Inferior parietal cortex (tissue), 1 donor: Measurements from ENCODE around the gene VPS26C.
A peak's percentile ranks its signal among the peaks of the same experiment; 100 is the strongest.
"Not testable (repeated sequence)": the region's sequence is repeated elsewhere in the genome, so short reads cannot be mapped to it uniquely, and the experiment has no call there.

Source experiments
- DNase-seq: peaks from one replicate; pipeline ENCODE4 v3.0.0-alpha.2; 2016; ENCODE audit errors: extremely low spot score

Gene VPS26C

GRCh38 chr21:37267269-37268185 is at the start of gene VPS26C:
TSS of gene VPS26C (minus strand) at chr21:37267334. CDS start at chr21:37267294, 40 bp downstream.
- peak; percentile 98 for DNase-seq

- DNase-seq: not testable (repeated sequence)
Measured at GRCh38 chr21:37316072-37316471, 48.9 kb upstream of the VPS26C start.

- DNase-seq: peak; percentile 5
Measured at GRCh38 chr21:37300114-37300751, 33.1 kb upstream of the VPS26C start.

- no peak for DNase-seq
Measured at GRCh38 chr21:37297364-37297763, 30.2 kb upstream of the VPS26C start.

- no peak for DNase-seq
Measured at GRCh38 chr21:37294679-37295078, 27.5 kb upstream of the VPS26C start.

- DNase-seq: no peak
Measured at GRCh38 chr21:37292941-37293340, 25.8 kb upstream of the VPS26C start.

GRCh38 chr21:37292041-37292440 is 24.9 kb upstream of the VPS26C start:
- DNase-seq: no peak

GRCh38 chr21:37283191-37283710 is 16.1 kb upstream of the VPS26C start:
- not testable (repeated sequence) for DNase-seq

- not testable (repeated sequence) for DNase-seq
Measured at GRCh38 chr21:37282602-37283001, 15.5 kb upstream of the VPS26C start.

GRCh38 chr21:37281993-37282392 is 14.9 kb upstream of the VPS26C start:
- DNase-seq: no peak

- DNase-seq: no peak
Measured at GRCh38 chr21:37281579-37281978, 14.4 kb upstream of the VPS26C start.

- DNase-seq: not testable (repeated sequence)
Measured at GRCh38 chr21:37279271-37279670, 12.1 kb upstream of the VPS26C start.

- no peak for DNase-seq
Measured at GRCh38 chr21:37278199-37278598, 11.1 kb upstream of the VPS26C start.

- DNase-seq: no peak
Measured at GRCh38 chr21:37276377-37276776, 9.2 kb upstream of the VPS26C start.

- DNase-seq: no peak
Measured at GRCh38 chr21:37273911-37274690, 7.0 kb upstream of the VPS26C start.

- no peak for DNase-seq
Measured at GRCh38 chr21:37273440-37273839, 6.3 kb upstream of the VPS26C start.

- DNase-seq: no peak
Measured at GRCh38 chr21:37272897-37273296, 5.8 kb upstream of the VPS26C start.

GRCh38 chr21:37270576-37271365 is 3.6 kb upstream of the VPS26C start:
- DNase-seq: no peak

GRCh38 chr21:37269481-37269880 is 2.3 kb upstream of the VPS26C start:
- no peak for DNase-seq

GRCh38 chr21:37268186-37268503 is 1.0 kb upstream of the VPS26C start:
- DNase-seq: no peak

GRCh38 chr21:37266515-37267221 is 466 bp downstream of the VPS26C start:
- DNase-seq: peak; percentile 14
